H9 (cell line): ENCODE measurements around the gene LHFPL2. TPM values are rescaled to one million over a fixed set of nuclear protein-coding genes. Genes with fewer than 3 reads are reported as not detected.

ENCODE experiments used
- DNase-seq: peaks from one replicate; pipeline ENCODE4 v3.0.0-alpha.2; 2017
- H2AFZ ChIP-seq: one replicate; pipeline ENCODE4 v1.6.1; 2013; ENCODE audit warnings: mild to moderate bottlenecking, low read length, control low read depth, moderate library complexity
- H2AK5ac ChIP-seq: 2 replicates; pipeline ENCODE4 v1.6.1; 2013; ENCODE audit warnings: low read length, control low read depth, mixed read lengths; ENCODE audit not compliant: insufficient read length
- H2BK120ac ChIP-seq: one replicate; pipeline ENCODE4 v1.6.1; 2013; ENCODE audit warnings: low read depth, mild to moderate bottlenecking, low read length, control low read depth, inconsistent platforms; ENCODE audit not compliant: poor library complexity, severe bottlenecking
- H2BK12ac ChIP-seq: 2 replicates; pipeline ENCODE4 v1.6.1; 2013; ENCODE audit warnings: low read length, control low read depth, mixed read lengths, low read depth; ENCODE audit not compliant: insufficient read length
- H2BK15ac ChIP-seq: 2 replicates; pipeline ENCODE4 v1.6.1; 2013; ENCODE audit warnings: low read depth, low read length, control low read depth
- H2BK20ac ChIP-seq: one replicate; pipeline ENCODE4 v1.6.1; 2013; ENCODE audit warnings: low read depth, mild to moderate bottlenecking, low read length, control low read depth, inconsistent platforms; ENCODE audit not compliant: poor library complexity, severe bottlenecking
- H2BK5ac ChIP-seq: 2 replicates; pipeline ENCODE4 v1.6.1; 2013; ENCODE audit warnings: low read length, control low read depth, mixed read lengths; ENCODE audit not compliant: insufficient read length
- H3K14ac ChIP-seq: 2 replicates; pipeline ENCODE4 v1.6.1; 2013; ENCODE audit warnings: low read length, control low read depth; ENCODE audit not compliant: insufficient read depth
- H3K18ac ChIP-seq: 2 replicates; pipeline ENCODE4 v1.6.1; 2013; ENCODE audit warnings: low read depth, mild to moderate bottlenecking, mixed read lengths, low read length, control low read depth; ENCODE audit not compliant: insufficient read length
- H3K23ac ChIP-seq: 2 replicates; pipeline ENCODE4 v1.6.1; 2013; ENCODE audit warnings: low read length, control low read depth, mixed read lengths, low read depth; ENCODE audit not compliant: insufficient read length
- H3K23me2 ChIP-seq: 2 replicates; pipeline ENCODE4 v1.6.1; 2013; ENCODE audit warnings: low read depth, mild to moderate bottlenecking, mixed read lengths, low read length, control low read depth; ENCODE audit not compliant: insufficient read length, poor library complexity, severe bottlenecking
- H3K27ac ChIP-seq: 2 replicates; pipeline ENCODE4 v1.5.1; 2013; ENCODE audit warnings: low read length, control low read depth, mixed read lengths, low read depth; ENCODE audit not compliant: insufficient read length
- H3K27me3 ChIP-seq: 2 replicates; pipeline ENCODE4 v1.6.1; 2013; ENCODE audit warnings: low read length, control low read depth, inconsistent platforms; ENCODE audit not compliant: insufficient read depth
- H3K4ac ChIP-seq: 2 replicates; pipeline ENCODE4 v1.6.1; 2013; ENCODE audit warnings: low read depth, mild to moderate bottlenecking, control low read depth, inconsistent platforms, low read length, moderate library complexity
- H3K4me1 ChIP-seq: 2 replicates; pipeline ENCODE4 v1.6.1; 2013; ENCODE audit warnings: low read length, control low read depth, inconsistent platforms; ENCODE audit not compliant: insufficient read depth
- H3K4me2 ChIP-seq: 2 replicates; pipeline ENCODE4 v1.6.1; 2013; ENCODE audit warnings: low read length, control low read depth, mixed read lengths; ENCODE audit not compliant: insufficient read length, insufficient read depth
- H3K56ac ChIP-seq: 2 replicates; pipeline ENCODE4 v1.6.1; 2013; ENCODE audit warnings: low read depth, mild to moderate bottlenecking, mixed read lengths, low read length, control low read depth; ENCODE audit not compliant: insufficient read length
- H3K79me1 ChIP-seq: 2 replicates; pipeline ENCODE4 v1.6.1; 2013; ENCODE audit warnings: low read depth, mild to moderate bottlenecking, moderate library complexity, low read length, control low read depth, inconsistent platforms; ENCODE audit not compliant: insufficient read depth, poor library complexity, severe bottlenecking
- H3K79me2 ChIP-seq: 2 replicates; pipeline ENCODE4 v1.6.1; 2013; ENCODE audit warnings: low read length, control low read depth, inconsistent platforms; ENCODE audit not compliant: insufficient read depth
- H3K9ac ChIP-seq: 2 replicates; pipeline ENCODE4 v1.6.1; 2013; ENCODE audit warnings: low read length, control low read depth, mixed read lengths; ENCODE audit not compliant: insufficient read length; ENCODE audit errors: extremely low read depth
- H3K9me3 ChIP-seq: one replicate; pipeline ENCODE4 v1.6.1; 2013; ENCODE audit warnings: low read depth, low read length, inconsistent platforms; ENCODE audit not compliant: control insufficient read depth
- H3T11ph ChIP-seq: one replicate; pipeline ENCODE4 v1.6.1; 2013; ENCODE audit warnings: mild to moderate bottlenecking, low read length, control low read depth, inconsistent platforms
- H4K20me1 ChIP-seq: one replicate; pipeline ENCODE4 v1.6.1; 2013; ENCODE audit not compliant: control insufficient read depth, insufficient read length, insufficient read depth
- H4K5ac ChIP-seq: 2 replicates; pipeline ENCODE4 v1.6.1; 2013; ENCODE audit warnings: low read depth, mild to moderate bottlenecking, mixed read lengths, low read length, control low read depth; ENCODE audit not compliant: insufficient read length
- H4K8ac ChIP-seq: replicated peaks from 2 replicates; pipeline ENCODE4 v1.6.1; 2013; ENCODE audit warnings: low read length, control low read depth, mixed read lengths, low read depth; ENCODE audit not compliant: insufficient read length
- H4K91ac ChIP-seq: 2 replicates; pipeline ENCODE4 v1.6.1; 2013; ENCODE audit warnings: low read depth, mild to moderate bottlenecking, moderate library complexity, mixed read lengths, low read length, control low read depth; ENCODE audit not compliant: insufficient read length
- H3K27ac Mint-ChIP-seq, 3 experiments: 2 replicates in 2 of 3; 3 replicates in 1 of 3; pipeline ENCODE4 v1.8.0; 2020 to 2021; ENCODE audit warnings: mixed read lengths in 3 of 3, mild to moderate bottlenecking in 1 of 3, moderate library complexity in 1 of 3
- H3K27me3 Mint-ChIP-seq: 2 replicates; pipeline ENCODE4 v1.8.0; 2021; ENCODE audit warnings: low read depth, mild to moderate bottlenecking, moderate library complexity, mixed read lengths
- H3K36me3 Mint-ChIP-seq, 3 experiments: 2 replicates in 2 of 3; 3 replicates in 1 of 3; pipeline ENCODE4 v1.8.0; 2020 to 2021; ENCODE audit warnings: low read depth in 3 of 3, mixed read lengths in 3 of 3; ENCODE audit not compliant: insufficient read depth in 1 of 3
- H3K4me1 Mint-ChIP-seq, 2 experiments: 2 replicates each; pipeline ENCODE4 v1.8.0; 2020; ENCODE audit warnings: mixed read lengths in 2 of 2
- H3K4me3 Mint-ChIP-seq, 2 experiments: 2 replicates in 1 of 2; 3 replicates in 1 of 2; pipeline ENCODE4 v1.8.0; 2020 to 2021; ENCODE audit warnings: mild to moderate bottlenecking in 2 of 2, mixed read lengths in 2 of 2, moderate library complexity in 1 of 2
- H3K9me3 Mint-ChIP-seq, 2 experiments: 2 replicates in 1 of 2; 3 replicates in 1 of 2; pipeline ENCODE4 v1.8.0; 2020; ENCODE audit warnings: mild to moderate bottlenecking in 2 of 2, mixed read lengths in 2 of 2, moderate library complexity in 1 of 2
- CTCF ChIP-seq: fragments of 200-600 bp; sonication (generic); conservative IDR thresholded peaks from 3 replicates; pipeline ENCODE4 v1.8.0; 2021; ENCODE audit warnings: antibody characterized with exemption, mild to moderate bottlenecking
- WGBS: extraction: QIAGEN DNeasy Blood & Tissue Kit; methylation state at CpG from one replicate; pipeline ENCODE4 v1.1.7; 2013; ENCODE audit warnings: missing lambda C conversion rate, low lambda C conversion rate, mixed read lengths; ENCODE audit not compliant: insufficient read length; ENCODE audit errors: extremely low coverage; 5-methylcytosine and 5-hydroxymethylcytosine counted together
- total RNA-seq: library from RNA; stranded (reverse); gene quantifications from 2 replicates; pipeline ENCODE4 v1.2.1, GENCODE V29; 2021

The LHFPL2 gene
- total RNA-seq, 1 experiment from 2014 or later: 26.3 TPM

GRCh38 chr5:78665534-78665933 lies 17.0 kb upstream of the LHFPL2 start:
- Histone ChIP-seq H3K9ac (no peak overlapping the region), H4K5ac (no peak overlapping the region), H3K4me1 (peaks cover 5% of the 10 kb centered on the region; the same call in 1 of the 2 replicates), H2BK20ac (no peak overlapping the region), H2AFZ (no peak overlapping the region), H2AK5ac (no peak overlapping the region), H3K27ac (no peak overlapping the region), H4K8ac (no peak overlapping the region), H3K23me2 (no peaks in the 10 kb centered on the region), H3K18ac (no peak overlapping the region), H3T11ph (no peak overlapping the region), H4K91ac (no peak overlapping the region), H3K23ac (no peak overlapping the region), H3K4me2 (no peak overlapping the region), H4K20me1 (no peaks in the 10 kb centered on the region), H3K79me1 (no peaks in the 10 kb centered on the region), H3K4ac (no peak overlapping the region), H3K56ac (no peak overlapping the region), H2BK5ac (no peak overlapping the region), H3K79me2 (no peaks in the 10 kb centered on the region), H2BK15ac (no peak overlapping the region), H2BK120ac (no peak overlapping the region), H2BK12ac (no peak overlapping the region), H3K9me3 (no peaks in the 10 kb centered on the region), H3K27me3 (no peaks in the 10 kb centered on the region), H3K14ac (no peak overlapping the region)
- H3K4me3 Mint-ChIP-seq: no peak overlapping the region
- no peak for DNase-seq
- H3K36me3 Mint-ChIP-seq: no peaks in the 10 kb centered on the region
- no CpG with 5 or more reads among the region's 3 CpGs for WGBS
- no peaks in the 10 kb centered on the region; the same call in 1 of the 2 replicates for H3K27me3 Mint-ChIP-seq
- H3K9me3 Mint-ChIP-seq: no peaks in the 10 kb centered on the region
- H3K4me1 Mint-ChIP-seq: peaks cover 13 to 18% of the 10 kb centered on the region in 2 experiments
- TF ChIP-seq CTCF: no peak
- no peak overlapping the region for H3K27ac Mint-ChIP-seq
